COLO668 (cell line): ENCODE results near the gene DENND2C.
"Not testable (repeated sequence)": the region's sequence is repeated elsewhere in the genome, so short reads cannot be mapped to it uniquely, and the experiment has no call there.

ENCODE experiments used
- DNase-seq: peaks from one replicate; lab custom pipeline; 2025; ENCODE audit not compliant: unreplicated experiment; lab: John Stamatoyannopoulos, UW

Gene DENND2C

DNA sequence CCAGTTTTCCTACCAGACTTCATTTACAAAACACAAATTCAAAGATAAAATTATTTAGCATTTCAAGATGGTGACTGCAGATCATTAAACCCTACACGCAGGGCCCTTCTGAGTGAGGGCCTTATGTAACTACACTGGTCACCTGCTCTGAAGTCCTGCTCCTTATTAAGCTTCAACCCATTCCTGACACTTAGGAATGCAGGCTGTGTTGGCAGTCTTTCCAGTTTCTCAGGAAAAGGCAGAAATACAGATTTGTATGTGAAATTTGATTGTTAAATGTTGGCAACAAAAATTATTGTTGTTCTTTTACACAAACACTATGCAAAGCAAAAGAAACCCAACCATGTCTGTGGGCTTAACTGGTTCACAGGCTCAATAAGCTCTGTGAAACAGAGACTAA is 62.6 kb downstream of the DENND2C start:
- DNase-seq = no peak

DNA sequence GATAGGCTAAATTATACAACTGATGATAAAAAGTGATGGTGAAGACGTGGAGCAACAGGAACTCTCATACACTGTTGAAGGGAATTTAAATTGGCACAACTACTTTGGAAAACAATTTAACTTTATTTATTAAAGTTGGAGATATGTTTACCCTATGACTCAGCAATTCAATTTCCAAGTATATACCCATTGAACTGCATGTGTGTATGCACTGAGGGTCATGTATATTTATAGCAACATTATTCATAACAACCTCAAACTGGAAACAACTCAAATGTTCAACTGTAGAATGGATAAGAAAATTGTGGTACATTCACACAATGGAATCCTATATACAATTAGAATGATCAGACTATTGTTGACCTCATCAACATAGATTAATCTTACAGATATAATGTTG is 71.9 kb downstream of the DENND2C start:
- no peak for DNase-seq

DNA sequence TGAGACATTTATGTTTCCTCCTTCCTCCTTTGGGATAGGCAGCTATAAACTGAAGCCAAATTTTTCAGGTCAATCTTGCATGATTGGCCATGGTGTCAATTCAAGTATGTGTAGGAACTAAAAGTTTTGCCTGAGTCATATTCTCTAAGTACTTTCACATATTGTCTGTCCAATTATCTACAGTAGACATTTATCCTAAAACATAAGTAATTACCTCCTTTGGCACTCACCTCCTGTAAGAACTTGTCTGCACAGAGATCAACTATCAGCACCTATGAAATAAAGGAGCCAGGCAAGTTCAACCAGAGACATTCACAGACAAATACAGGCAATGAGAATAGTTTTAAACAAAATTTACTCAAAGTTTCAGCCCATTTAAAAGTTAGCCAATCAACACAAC is 74.2 kb downstream of the DENND2C start:
- no peak for DNase-seq

DNA sequence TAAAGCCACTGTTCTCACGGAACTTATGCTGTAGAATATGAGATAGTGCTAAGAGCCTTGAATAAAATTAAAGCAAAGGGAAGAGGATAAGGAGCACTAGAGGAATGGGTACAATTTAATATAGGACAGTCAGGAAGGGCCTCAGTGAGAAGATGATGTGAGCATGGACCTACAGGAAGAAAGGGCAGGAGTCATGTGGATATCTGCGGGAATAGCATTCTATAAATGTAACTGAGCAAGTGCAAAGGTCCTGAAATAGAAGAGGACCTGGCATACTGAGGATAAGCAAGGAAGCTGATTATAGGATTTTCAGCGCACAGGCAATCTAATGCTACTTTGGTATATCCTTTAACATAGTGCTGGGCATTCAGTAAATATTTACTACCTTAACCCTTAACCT is 75.8 kb downstream of the DENND2C start:
- DNase-seq = no peak

DNA sequence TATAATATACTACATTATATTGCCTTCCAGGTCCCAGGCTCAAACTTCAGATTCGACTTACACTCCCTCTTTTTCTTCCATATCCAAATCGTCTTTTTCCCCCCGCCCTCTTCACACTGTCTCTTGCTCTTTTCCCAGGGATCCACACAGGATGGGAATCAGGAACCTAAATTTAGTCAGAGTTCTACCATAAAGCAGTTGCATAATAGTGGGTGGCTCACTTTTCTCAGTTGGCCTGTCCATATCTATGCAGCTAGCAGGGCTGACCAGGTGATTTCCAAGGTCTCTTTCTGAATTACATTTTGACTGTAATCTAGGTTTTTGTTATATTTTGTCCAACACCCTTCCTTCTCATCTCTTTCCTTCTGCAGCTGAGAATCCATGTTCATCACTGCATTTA is 80.7 kb downstream of the DENND2C start:
- no peak for DNase-seq

DNA sequence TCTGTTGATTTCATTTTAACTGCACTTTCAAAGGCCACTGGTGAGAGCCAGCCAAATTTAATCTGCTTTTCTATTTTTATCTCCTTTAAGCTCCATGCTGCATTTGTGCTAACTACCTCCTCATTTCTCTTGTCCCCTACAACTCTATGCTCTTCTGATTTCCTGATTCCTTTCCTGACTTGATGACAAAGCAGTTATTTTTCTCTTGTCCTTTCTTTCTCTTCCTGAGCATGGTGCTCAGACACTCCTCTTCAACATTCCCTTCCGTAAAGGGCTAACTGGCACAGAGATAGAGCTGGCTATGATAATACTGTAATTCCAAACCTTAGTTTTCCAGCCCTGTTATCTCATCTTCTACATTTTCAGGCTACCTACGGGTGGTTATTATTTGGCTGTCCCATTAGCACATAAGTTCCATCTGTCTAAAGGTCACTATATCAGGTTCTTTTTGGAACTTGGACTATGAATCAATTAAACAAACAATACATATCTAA is 81.6 kb downstream of the DENND2C start:
- no peak for DNase-seq

DNA sequence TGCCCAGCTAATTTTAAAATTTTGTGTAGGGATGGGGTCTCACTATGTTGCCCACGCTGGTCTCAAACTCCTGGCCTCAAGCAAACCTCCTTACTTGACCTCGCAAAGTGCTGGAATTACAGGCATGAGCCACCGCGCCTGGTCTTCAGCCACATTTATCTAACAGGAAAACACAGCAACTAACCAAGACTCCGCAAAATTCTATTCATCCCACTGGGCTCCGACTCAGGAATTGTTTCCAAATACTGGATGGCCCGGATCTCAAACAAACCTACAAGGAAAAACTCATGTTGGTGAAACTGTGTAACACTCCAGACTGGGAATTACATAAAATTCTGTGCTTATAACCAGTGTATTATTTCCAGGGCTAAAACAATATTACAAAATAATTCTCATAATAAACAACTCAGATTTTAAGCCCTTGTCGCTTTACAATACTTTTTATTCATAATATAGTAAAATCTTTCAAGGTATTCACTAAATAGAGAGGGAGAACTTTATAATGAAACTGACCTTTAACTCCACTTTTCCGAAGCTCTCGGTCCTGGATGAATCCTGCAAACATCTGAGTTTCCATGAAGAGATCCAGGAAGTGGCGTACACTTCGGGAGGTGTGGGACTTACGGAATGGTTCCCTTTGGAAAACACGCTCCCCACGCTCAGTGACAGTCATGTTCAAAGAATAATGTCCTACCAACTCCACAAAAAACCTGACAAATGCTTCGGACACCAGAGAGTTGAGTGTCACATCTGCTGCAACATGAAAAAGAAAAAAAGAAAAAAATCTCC is 82.5 kb downstream of the DENND2C start:
- no peak for DNase-seq

DNA sequence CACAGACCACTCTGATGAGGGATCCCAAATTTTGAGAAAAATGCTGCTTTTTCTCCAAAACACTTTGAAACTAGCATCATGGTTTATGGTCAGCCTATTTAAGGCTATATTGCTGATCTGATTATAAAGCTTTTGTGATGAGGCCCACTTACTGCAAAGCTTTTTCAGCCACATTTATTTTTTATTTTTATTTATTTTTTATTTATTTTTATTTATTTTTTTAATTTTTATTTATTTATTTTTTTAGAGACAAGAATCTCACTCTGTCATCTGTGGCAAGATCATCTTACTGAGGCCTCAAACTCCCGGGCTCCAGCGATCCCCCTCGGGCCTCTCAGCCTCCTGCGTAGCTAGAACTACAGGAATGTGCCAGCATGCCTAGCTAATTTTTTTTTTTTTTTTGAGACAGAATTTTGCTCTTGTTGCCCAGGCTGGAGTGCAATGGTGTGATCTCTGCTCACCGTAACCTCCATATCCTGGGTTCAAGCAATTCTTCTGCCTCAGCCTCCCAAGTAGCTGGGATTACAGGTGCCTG is 83.3 kb downstream of the DENND2C start:
- DNase-seq = no peak

DNA sequence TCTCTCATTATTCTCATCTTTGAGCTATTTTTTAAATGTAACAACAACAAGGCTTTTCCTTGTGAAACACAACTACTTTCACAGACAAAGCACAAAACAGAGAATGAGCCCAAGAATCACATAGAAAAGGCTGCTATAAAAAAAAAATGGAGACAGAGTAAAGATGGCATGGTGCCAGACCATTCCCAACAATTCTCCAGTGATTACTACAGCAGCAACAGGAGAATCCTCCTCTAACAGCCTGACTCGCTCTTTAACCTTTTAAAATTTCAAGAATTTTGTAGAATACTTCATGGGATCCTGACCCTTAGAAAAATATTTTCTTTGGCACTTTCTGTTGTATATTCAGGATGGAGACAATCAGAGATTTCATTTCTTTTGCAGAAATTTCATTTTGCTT is 84.6 kb downstream of the DENND2C start:
- DNase-seq = no peak

DNA sequence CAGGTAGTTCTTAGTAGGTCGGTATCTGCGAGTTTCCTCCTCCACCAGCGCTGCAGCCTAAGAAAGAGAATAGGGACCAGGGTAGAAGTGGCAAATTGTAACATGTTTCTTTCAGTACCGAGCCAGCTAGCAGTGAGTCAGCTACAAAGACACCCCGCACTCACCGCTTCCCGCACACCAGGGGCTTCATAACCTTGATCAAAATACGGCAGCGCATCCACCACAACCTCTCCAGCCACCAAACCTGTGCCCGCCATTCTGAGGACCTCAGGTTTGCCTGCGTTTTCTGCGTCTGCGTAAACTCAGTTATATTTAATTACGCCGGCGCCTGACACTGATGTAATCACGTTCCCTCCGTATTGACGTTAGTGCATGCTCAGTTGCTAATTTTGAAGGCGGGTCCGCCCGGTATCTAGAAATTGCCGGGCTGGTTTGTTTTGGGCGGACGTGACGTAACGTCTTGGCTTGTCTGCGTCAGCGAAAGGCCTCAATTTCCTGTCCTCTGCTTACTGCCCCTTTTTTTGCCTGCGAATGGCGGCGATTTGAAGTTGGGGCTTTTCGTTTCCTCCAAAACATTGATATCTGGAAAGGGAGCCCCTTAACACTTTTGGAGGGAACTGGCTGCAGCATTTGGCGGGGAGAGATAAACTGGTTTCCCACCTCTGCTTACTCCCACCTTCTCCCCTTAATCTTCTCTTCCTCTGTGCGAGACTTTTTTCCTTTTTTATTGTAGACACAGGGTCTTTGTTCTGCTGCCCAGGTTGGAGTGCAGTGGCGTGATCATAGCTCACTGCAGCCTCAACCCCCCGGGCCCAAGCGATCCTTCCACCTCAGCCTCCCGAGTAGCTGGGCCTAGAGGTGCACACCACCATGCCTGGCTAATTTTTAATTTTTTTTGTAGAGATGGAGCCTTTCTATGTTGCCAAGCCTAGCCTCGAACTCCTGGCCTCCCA is 88.2 kb downstream of the DENND2C start, which contains the start of gene BCAS2:
Gene BCAS2, minus strand, starts transcription at position 281 of the 953 bp plus-strand sequence. Its CDS starts 24 bp downstream, at position 257.
- peak; percentile 97 for DNase-seq

DNA sequence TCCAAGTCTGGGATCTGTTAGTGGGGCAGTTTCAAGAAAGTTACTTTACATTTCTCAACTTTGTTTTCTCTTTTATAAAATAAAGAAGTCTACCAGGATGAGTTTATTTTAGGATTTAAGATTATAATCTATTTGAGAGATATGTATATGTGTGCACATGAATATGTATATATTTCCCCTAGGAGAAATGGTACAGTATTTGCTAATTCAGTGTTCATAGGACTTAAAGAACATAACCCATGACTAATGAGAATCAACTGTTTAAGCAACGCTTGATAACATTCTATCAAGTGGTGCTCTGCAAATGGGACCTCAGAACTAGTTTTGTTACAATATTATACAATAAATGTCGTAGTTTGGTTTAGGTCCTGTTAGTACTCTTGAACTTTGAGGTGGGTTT is 95.5 kb downstream of the DENND2C start:
- DNase-seq = no peak

DNA sequence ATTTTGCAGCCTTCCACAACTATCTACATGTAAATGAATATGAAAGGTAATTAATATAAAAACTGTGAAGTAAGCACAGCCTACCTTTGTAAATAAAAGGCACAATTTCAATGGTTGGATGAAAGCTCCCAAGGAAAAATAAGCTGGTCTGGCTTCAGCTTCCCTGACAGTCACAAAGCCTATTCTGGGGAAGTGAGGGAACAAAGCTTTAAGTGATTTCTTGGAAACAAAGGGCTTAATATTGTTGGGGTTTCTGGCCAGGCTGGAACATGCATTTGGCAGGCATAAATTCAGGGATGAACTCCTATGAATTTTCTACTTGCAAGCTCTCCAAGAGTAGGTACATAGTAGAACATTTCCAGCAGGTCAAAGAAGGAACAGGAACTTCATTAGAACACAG is 105.7 kb downstream of the DENND2C start:
- DNase-seq = no peak

DNA sequence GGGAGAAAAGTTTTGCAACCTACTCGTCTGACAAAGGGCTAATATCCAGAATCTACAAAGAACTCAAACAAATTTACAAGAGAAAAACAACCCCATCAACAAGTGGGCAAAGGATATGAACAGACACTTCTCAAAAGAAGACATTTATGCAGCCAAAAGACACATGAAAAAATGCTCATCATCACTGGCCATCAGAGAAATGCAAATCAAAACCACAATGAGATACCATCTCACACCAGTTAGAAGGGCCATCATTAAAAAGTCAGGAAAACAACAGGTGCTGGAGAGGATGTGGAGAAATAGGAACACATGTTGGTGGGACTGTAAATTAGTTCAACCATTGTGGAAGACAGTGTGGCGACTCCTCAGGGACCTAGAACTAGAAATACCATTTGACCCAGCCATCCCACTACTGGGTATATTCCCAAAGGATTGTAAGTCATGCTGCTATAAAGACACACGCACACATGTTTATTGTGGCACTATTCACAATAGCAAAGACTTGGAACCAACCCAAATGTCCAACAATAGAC is 106.8 kb downstream of the DENND2C start:
- DNase-seq = not testable (repeated sequence)

DNA sequence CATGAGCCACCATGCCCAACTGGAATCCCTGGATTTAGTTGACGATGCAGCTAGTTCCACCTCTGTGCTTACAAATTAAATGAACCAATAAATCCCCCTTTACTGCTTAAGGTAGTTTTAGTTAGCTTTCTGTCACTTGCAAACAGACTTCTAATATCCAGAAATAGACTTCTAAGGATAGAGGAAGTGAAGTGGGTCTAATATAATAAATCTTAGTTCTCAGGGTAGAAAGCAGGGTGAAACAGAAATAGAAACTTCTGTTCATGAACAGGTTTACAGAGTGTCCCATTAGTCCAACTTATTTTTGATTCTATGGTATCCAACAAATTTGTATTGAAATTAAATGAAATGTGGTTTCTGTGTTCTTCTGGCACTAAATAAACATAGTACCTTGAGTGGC is 108.5 kb downstream of the DENND2C start:
- no peak for DNase-seq

DNA sequence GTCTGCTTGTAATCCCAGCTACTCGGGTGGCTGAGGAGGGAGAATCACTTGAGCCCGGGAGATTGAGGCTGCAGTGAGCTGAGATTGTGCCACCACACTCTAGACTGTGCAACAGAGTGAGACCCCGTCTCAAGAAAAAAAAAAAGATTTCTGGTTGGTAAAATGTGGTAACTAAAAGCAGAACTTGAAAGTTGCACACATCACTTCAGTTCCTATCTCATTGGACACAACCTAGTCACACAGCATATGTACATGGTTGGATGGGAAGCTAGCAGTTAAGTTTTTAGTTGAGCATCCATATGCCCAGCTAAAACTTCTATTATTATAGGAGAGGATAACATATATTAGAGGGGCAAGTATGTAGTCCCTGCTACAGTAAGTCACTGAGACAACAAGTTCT is 110.5 kb downstream of the DENND2C start:
- DNase-seq = no peak

DNA sequence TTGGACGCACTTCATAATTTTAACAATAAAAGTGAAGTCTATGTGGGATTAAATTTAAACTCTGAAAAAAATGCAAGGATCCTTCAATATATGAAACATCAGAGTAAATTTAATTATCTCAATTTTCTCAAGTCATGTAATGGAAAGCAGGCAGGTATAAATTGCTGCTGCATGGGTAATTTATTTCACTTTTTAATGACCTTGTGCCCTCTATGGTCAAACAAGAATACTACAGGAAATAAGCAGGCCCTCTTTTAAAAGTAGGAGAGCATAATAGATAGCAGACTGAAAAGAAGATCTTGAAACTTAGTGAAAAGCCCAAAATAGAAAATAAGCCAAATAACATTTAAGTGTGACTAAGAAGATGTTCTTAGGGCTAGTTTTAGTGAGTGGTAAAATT is 111.3 kb downstream of the DENND2C start:
- DNase-seq = no peak

DNA sequence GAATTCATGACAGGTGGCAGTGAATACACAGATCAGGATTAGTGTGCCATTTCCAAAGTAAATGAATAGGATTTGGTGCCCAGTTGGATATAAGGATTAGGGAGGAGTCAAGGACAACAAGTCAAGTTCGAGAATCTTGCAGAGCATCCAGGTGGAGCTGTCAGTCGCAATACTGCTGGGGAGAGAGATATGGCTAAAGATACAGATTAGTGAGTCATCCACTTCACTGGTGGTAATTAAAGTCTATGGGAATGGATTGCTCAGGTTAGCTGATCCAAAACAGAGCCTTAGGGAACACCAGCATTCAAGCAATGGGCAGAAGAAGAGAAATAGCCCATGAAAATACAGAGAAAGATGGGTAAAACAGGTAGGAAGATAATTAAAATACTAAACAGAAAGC is 115.3 kb downstream of the DENND2C start:
- DNase-seq = no peak

DNA sequence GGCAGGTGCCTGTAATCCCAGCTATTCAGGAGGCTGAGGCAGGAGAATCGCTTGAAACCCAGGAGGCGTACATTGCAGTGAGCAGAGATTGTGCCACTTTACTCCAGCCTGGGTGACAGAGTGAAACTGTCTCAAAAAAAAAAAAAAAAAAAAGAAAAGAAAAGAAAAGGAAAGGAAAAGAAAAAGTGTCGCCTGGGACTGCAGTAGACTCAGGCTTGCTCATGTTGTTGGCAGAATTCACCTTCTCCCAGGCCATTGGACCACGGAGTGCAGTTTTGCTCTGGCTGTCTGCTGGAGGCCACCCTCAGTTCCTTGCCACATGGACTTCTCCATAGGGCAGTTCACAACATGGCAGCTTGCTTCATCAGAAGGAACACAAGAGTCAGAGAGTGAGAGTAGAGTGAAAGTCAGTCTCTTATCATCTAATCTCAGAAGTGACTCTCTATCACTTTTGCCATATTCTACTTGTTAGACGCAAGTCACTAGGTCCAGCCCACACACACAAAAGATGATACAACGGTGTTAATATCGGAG is 117.7 kb downstream of the DENND2C start:
- no peak for DNase-seq

DNA sequence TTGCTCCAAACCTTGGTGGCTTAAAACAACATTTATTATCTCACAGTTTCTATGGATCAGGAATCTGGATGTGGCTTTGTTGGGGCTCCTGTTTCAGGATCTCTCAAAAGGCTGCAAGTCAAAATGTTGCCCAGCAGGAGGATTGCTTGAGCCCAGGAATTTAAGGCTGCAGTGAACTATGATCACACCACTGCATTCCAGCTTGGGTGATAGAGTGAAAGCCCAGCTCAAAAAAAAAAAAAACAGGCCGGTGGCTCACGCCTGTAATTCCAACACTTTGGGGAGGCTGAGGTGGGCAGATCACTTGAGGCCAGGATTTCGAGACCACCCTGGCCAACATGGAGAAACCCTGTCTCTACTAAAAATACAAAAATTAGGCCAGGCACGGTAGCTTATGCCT is 118.4 kb downstream of the DENND2C start:
- DNase-seq = no peak

DNA sequence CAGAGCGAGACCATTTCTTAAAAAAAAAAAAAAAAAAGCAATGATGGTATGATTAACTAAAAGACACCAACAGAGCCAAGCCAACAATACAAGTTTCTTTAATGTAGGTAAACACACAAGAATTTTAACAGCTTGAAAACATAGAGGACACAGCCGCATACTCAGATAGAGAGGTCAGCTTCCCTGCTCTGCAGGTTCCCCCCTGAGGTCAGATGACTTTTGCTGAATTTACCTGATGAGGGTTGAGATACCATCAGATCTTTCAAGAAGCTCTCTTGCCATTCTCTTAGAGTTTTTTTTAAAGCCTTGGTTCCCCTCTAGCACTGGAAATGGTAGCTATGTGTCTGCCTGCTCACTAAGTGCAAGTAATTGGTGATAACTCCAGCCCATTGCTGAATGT is 119.5 kb downstream of the DENND2C start:
- DNase-seq = no peak

DNA sequence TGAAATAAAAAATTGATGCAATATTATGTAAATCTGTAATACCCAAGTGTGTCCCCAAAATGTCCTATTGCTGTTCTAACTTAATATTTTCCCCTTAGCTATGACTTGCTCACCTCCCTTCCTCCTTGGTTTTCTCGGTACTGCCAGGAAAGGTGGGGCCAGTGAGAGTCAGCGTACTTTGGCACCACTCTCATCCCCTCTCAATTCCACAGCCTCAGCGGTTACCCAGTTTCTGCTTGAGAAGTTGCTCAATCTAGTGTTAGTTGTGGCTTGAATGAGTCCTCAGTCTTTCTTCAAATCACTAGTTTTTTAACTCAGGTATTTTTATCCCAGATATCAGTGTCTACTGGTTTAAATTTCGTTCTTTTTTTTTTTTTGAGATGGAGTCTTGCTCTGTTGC is 120.7 kb downstream of the DENND2C start:
- no peak for DNase-seq
